ENCODE measurements around the gene ADCY3.

ADCY3 gene

DNA sequence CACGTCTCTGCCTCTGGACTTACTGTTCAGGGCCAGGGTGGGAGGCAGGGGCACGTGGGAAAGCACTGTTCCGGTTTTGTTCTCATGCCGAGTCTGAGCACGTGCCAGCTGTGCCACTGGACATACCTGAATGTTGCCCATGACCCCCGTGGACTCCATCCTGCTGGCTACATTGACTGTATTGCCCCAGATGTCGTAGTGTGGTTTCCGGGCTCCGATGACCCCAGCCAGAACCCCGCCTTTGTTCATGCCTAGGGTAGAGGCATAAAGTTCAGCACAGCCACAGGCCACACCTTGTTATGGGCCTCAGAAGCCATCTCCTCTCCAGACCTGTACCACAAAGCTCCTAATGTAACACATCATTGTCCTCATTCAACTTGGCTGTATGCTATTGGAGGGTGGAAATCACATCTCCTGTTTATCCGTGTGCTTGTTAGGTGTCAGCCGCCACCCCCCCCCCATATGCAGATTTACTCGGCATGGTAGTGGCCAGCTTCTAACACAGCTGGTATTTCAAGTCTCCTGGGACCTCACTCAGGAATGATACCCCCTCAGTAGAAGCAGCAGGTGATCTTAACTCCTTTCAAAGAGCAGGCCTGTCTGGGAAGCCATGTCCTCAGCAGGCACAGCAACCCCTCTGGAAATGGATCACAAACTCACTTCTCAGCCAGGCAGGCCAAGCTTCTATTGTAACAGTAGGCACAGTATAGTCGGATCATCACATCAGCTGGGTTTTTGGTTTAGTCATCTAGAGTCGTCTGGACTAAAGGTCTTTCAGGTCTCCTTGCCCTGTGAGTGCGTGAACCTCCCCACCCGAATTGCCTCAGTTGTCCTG, 99.2 kb downstream of the ADCY3 start:
- TF ChIP-seq, protein P1, sequence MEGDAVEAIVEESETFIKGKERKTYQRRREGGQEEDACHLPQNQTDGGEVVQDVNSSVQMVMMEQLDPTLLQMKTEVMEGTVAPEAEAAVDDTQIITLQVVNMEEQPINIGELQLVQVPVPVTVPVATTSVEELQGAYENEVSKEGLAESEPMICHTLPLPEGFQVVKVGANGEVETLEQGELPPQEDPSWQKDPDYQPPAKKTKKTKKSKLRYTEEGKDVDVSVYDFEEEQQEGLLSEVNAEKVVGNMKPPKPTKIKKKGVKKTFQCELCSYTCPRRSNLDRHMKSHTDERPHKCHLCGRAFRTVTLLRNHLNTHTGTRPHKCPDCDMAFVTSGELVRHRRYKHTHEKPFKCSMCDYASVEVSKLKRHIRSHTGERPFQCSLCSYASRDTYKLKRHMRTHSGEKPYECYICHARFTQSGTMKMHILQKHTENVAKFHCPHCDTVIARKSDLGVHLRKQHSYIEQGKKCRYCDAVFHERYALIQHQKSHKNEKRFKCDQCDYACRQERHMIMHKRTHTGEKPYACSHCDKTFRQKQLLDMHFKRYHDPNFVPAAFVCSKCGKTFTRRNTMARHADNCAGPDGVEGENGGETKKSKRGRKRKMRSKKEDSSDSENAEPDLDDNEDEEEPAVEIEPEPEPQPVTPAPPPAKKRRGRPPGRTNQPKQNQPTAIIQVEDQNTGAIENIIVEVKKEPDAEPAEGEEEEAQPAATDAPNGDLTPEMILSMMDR (IDR thresholded peaks at IDR 0.05; ENCODE audit: low read depth, low read length), result no peak
- no peak for DNase-seq (ENCODE audit: extremely low read depth, low read depth)

DNA sequence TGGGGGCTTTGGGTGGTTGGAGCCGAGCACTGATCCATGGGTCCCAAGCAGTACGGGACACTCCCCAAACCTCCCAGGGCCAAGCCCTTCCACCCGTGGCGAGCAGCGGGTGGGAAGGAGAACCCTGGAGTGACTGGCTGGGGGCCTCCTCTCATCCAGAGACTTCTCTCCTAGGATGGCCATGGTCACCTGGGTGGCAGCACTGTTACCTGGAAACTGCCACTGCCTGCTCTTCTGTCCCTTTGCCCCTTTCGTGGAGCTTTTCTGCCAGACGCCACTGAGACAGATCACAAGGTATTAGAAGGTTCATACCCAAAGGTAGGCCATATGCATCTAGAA, 99.9 kb downstream of the ADCY3 start:
- TF ChIP-seq, protein P1 (IDR thresholded peaks at IDR 0.05; ENCODE audit: low read depth, low read length), result no peak
- DNase-seq (ENCODE audit: extremely low read depth, low read depth), result no peak

DNA sequence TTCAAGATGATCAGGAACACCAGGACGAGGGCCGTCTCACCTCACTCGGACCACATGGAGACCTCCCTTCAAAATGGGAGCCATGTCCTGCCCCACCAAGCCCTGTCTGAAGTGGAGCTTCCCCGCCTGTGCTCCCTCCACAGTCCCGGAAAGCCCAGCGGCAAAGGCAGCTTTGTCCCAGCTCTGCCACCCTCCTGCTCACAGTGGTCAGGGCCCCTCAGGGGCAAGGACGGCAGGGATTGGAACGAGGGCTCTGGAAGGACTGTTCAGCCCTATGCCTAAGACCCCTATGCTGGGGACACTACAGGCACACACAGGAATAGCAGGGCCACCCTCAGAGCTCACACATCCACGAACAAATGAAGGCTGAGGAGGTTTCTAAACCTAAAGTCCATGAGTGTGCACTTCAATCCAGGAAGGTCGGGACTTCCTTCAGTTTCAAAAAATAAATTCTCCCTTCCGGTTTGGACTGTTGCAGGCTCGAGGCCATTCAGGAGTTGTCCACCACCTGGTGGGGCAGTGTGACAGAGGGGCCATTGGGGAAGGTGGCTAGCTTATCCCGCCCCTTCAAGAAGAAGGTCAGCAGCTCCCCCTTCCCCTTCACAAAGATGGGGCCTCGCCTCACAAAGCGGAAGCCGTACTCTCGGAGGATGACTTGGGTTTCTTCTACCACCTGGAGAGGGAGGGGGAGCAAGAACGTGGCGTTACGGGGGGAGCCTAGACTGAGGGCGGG, 100.4 kb downstream of the ADCY3 start:
- DNase-seq (ENCODE audit: extremely low read depth, low read depth), result no peak
- TF ChIP-seq, protein P1 (IDR thresholded peaks at IDR 0.05; ENCODE audit: low read depth, low read length), result no peak

DNA sequence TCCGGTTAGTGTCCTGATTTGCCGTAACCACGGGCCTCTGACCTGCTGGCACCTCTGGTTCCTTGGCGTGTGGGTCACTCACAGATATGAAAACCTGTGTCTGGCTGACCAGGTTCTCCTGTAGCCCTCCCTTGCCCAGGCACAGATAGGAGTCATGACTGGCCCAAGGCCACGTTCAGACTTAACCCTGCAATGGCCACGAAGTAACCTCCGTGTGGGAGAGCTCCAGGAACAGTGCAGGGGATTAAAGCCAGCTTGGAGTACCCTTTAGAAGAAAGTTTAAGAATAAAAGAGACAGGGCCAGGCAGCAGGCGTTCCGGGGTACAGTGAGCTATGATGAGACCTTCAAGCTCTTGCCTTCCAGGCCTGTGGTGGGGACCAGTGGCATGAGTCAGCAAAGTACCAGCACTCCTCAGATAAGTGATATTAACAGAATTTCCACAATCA, 101.3 kb downstream of the ADCY3 start:
- DNase-seq (ENCODE audit: extremely low read depth, low read depth), result no peak
- TF ChIP-seq, protein P1 (IDR thresholded peaks at IDR 0.05; ENCODE audit: low read depth, low read length), result no peak

DNA sequence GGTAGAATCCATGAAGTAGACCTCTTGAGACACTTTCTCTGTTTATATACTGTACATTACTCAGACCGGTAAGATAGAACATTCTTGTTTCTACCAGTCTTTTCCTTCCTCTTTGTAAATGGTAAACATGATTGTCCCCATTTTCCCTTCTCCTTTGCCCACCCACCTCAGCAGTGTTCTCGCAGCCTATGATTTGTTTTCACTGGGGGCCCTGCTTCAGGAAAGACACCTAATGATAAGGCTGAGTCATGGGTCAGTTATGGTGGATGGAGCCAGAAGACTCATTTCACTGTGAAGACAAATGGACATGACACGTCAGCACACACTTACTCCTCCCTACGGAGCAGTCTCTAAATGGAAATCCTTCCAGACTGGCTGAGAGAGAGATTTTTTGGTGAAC, 103.2 kb downstream of the ADCY3 start:
- DNase-seq (ENCODE audit: extremely low read depth, low read depth), result no peak
- TF ChIP-seq, protein P1 (IDR thresholded peaks at IDR 0.05; ENCODE audit: low read depth, low read length), result no peak

DNA sequence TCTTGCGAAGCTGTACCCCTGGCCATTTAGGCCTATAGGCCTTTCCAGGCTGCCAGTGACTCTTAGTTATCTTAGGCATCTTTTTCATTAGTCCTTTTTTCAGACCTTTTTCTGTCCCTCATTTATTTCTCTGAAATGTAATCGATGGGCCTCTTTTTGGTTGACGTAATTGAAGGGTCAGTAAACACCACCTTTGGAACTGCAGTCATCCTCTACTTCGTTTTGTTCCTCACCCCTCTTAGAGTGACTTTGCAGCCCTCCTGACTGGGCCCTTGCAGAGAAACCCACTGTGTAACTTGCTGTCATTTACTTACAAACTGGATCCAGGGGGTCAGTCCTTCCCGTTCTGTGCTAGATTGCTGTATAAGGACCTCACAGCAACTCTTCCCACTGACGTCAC, 103.6 kb downstream of the ADCY3 start:
- no peak for DNase-seq (ENCODE audit: extremely low read depth, low read depth)
- TF ChIP-seq, protein P1 (IDR thresholded peaks at IDR 0.05; ENCODE audit: low read depth, low read length), result no peak

DNA sequence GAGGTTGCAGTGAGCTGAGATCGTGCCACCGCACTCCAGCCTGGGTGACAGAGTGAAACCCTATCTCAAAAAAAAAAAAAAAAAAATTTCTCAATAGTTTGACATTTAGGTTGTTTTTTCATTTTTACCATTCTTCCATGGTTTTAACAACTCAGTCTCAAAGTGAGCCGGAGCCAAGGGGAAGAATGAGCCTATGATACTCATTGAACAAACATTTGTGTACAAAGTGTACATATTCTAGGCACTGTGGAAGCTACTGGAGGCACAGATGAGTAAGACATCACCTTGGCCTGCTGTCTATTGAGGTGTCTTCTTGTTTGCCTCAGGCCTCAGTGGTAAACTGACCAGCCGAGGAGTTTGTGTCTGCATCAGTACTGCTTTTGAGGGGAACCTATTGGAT, 104.9 kb downstream of the ADCY3 start:
- no peak for DNase-seq (ENCODE audit: extremely low read depth, low read depth)
- TF ChIP-seq, protein P1 (IDR thresholded peaks at IDR 0.05; ENCODE audit: low read depth, low read length), result no peak

Measured in AG09319 (cell line).